Activated CD4-positive, alpha-beta T cell treated with anti-CD3 and anti-CD28 coated beads, Interleukin-2, Interleukin-4, amounts not matched to agents 100 ng/mL and 50 ng/mL, durations not matched to agents 16 hours and 8 hours (primary cell): ENCODE results near the gene MBD1.
"Not testable (repeated sequence)": the region's sequence is repeated elsewhere in the genome, so short reads cannot be mapped to it uniquely, and the experiment has no call there.

Experiments
- DNase-seq: peaks from one replicate; pipeline ENCODE4 v3.0.0-alpha.2; 2020; ENCODE audit warnings: low spot score

The MBD1 gene

GRCh38 chr18:50289108-50289443, 7.8 kb upstream of the MBD1 start:
- DNase-seq = no peak

DNA sequence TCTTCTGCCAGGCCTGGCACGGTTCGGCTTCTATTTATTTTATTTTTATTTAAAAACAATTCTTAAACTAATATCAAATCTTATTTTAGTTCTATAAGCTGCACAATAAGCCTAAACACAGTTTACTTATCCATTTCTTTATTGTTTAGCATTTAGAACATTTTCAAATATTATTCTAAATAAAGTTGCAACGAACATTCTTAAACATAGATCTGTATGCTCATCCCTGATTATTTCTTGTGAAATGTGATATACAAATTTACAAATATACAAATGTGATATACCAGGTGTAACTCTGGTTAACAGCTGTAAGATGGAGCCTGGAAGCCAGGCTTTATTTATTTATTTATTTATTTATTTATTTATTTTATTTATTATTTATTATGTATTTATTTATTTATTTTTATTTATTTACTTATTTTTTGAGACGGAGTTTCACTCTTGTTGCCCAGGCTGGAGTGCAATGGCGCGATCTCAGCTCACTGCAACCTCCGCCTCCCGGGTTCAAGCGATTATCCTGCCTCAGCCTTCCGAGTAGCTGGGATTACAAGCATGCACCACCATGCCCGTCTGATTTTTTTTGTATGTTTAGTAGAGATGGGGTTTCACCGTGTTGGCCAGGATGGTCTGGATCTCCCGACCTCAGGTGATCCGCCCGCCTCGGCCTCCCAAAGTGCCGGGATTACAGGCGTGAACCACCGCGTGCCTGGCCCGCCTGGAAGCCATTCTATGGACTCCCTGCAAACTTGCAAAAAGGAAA, 7.2 kb upstream of the MBD1 start:
- not testable (repeated sequence) for DNase-seq

DNA sequence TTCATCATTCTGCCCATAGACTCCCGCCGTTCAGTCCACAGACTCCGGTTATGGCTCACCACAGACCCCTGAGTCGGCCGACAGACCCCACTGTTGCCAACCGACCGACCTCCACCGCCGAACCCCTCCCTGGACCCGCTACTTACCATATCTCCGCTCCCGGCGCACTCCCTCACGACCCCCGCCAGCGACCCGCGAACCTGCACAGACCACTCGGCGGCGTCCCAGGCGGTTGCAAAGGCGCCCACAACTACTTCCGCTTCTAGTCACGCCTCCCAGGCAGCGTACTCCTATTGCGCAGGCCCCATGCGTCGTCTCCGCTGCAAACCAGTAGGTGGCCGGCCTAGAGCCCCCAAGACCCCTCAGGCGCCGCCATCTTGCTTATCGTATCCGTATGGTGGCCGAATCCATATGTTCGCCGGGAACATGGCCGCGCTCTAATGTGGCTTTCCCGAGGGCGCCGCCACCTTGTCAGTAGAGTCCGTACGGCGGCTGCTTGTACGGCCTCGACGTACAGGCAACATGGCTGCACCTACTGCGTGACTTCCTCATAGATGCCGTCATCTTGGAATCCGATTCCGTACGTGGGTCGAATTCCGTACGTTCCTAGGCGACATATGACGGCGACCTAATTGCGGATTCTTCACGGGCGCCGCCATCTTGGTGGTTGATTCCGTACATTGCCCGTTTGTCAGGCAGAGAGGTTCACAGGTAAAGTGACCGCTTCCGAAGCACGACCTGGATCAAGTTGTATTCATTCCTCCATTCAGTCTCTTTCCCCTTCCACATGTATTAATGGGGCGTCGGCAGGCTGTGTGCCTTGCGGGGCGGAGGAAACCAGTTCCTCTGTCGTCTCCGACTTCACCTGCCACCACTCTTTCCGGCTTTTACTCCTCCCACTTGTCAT, 6.4 kb upstream of the MBD1 start, which contains the start of gene CXXC1:
CXXC1 (minus strand) TSS at position 252 of the 907 bp plus-strand sequence; CDS start at position 149, 103 bp downstream.
- peak; percentile 98 for DNase-seq

- DNase-seq = no peak
Observed at GRCh38 chr18:50287028-50287440, 5.7 kb upstream of the MBD1 start.

DNA sequence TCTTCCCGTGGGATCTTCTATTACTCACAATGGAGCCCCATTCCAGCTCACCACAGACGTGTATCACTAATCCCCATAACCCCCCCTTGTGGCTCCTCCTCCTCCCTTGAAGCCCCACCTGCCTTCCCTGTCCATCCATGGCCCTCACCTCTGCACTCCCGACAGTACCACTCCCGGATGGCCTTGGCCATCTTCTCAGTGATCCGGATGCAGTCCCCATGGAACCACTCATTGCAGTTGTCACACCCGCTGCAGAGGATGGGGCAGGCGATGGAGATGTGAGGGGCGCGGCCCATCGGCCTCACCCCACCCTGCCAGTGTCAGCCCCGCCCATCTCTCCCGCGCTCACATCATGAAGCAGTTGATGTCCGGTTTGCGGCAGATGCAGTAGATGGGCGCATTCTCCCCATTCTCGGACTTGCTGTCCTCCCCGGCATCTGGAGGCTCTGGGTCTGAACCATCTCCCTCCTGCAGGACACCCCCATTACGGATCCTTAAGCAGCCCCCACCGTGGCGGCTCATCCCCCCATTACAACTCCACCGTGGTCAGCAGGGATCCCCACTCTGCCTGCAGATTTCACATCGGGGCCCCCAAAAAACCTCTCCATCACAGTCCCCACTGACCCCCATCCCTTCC, 5.2 kb upstream of the MBD1 start:
- no peak for DNase-seq

GRCh38 chr18:50285631-50286321, 4.5 kb upstream of the MBD1 start:
- no peak for DNase-seq

- DNase-seq = no peak
Observed at GRCh38 chr18:50285071-50285470, 3.7 kb upstream of the MBD1 start.

- DNase-seq = no peak
Observed at GRCh38 chr18:50284255-50284885, 3.0 kb upstream of the MBD1 start.

- DNase-seq = no peak
Observed at GRCh38 chr18:50283469-50284209, 2.3 kb upstream of the MBD1 start.

DNA sequence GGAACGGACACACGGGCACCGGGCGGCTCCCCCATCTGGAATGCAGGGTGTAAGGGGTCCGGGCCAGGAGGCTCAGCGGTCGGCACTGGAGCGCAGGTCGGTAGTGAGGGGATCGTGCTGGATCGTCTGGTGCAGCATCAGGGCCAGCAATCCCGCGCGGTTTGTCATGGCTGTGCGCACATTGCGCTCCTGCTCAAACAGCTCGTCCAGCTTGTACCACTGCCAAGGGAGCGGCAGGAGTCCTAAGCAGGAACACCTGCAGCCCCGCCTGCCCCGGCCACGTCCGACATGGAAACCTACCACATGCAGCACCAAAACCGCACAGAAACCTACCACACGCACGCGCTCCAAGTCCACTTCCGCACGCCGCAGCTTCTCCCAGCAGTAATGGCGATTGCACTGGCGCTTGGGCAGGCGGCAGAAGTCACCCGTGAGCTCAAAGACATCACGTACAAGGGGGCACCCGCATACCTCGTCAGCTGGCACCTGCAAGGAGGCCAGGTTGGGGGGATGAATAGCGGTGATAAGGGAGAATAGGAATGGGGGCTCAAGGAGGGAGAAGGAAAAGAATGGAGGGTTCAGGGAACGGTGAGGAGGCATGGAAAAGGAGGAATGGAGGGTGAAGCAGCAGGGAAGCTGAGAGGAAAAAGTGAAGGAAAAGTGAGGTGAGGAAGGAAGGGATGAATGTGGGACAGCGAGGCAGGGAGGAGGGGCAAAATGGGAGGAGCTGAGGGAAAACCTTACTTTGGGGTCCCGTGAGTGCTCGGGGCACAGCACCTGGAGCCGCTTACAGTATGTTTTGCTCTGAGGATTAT, 1.4 kb upstream of the MBD1 start:
- DNase-seq = no peak

DNA sequence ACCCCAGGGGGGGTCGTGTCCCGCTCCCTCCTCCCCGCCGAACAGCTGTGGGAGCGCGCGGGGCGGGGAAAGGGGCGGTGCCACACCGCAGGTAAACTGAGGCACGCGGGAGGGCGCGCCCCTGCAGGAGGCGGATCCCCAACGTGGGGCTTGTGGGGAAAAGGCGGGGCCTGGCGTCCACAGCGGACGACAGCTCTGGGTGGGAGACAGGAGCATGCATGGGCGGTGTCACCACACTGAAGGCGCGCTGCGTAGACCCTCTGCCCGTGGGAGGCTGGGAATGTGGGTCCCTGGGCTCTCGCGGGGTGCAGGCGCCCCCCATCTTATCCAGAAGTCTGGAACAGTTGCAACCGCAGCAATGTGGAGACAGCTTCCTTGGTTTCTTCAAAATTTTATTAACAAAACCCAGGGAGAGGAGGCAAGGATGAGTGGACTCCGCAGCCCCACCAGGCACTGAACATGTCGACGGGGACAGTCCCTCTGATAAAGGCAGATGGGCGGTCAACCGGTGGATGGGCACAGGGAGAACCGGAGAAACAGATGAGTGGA, 723 bp upstream of the MBD1 start:
- DNase-seq = no peak

- DNase-seq = no peak
Observed at GRCh38 chr18:50280707-50281294, 522 bp downstream of the MBD1 start.

DNA sequence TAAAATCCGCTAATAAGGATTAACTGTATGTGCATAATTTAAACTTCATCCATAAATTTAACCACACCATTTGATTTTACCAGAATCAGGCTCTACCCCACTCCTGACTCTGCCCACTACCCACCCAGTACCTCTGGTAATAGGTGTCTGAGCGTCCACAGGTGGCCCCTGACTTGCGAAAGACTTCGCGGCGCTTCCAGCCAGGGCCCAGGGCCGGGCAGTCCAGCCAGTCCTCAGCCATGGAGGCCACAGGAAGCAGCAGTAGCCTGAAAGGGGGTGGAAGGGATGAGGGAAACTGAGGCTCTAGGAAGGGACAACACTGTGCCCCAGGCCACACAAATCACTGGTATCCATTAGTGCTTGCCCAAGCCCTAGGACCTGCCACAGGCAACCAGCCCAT, 1.6 kb downstream of the MBD1 start:
- no peak for DNase-seq

- no peak for DNase-seq
Observed at GRCh38 chr18:50277942-50278341, 3.4 kb downstream of the MBD1 start.

DNA sequence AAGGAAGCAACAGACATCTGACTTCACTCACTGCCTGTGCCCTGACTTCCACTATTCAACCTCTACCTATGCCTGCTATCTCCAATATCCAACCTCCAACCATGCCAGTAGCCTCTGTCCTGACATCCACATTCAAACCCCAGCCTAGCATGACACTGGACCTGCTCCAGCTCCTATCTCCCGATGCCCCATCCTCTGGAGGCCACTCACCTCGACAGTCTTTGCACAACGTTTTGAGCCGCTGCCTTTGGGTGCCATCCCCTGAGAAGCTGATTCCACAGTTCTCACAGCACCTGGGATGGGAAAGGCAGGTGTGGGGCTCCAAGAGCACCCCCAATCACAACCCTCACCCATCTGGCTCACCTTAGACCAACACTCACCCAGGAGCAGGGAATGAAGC, 4.9 kb downstream of the MBD1 start:
- DNase-seq = no peak

DNA sequence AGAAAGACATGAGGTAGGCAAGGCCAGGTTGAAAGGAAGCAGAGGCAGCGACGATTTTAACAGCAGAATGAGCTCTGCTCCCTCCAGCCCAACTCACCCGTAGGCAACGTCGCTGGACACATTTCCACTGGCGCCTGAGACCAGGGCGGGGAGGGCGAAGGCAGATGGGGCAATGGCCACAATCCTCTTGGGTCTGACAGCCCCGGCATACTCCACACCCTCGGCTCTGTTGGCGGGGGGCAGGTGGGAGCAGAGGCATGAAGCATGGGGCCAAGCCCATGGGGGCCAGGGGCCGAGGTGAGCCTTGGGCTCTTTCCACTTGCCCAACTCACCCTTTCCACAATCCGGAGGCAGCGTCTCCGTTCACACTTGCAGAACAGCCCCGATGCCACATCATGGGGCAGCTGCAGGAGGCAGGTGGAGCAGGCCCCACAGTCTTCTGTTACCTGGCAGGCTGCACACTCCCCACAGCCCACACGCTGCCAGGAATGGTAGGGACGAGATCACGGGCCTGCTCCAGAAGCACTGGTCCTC, 5.8 kb downstream of the MBD1 start:
- DNase-seq = no peak

DNA sequence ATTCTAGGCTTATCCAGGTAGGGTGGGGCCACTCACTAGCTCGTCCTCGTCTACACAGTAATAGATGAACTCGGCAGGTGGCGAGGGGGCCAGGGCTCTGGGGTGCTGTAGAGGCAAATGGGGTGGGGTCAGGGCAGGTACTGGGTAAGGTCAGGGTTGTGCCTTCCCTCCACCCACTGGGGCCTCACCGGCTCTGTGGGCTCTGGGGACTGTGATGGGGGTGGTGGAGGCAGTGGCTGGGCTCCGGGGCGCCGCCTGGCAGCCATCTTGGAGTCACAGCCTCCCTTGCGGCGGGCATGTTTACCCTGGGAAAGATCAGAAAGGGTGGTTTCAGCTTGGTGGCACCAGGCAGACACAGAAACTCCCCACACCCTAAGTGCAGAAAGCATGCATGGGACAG, 6.4 kb downstream of the MBD1 start:
- no peak for DNase-seq

- no peak for DNase-seq
Observed at GRCh38 chr18:50274044-50274442, 7.3 kb downstream of the MBD1 start.
